Caco-2 (cell line): ENCODE results near the gene PARVA. TPM values are rescaled to one million over a fixed set of nuclear protein-coding genes. Genes with fewer than 3 reads are reported as not detected.

ENCODE experiments used
- BruUV-seq: library from RNA; stranded (reverse); fragments of 400-500 nt; replicated peaks from 2 replicates; lab custom pipeline; 2021; lab: Mats Ljungman, UMichigan
- CTCF ChIA-PET: fragments of 300-600 bp; sonication (Branson Sonifier 250); formaldehyde crosslinking; loops from one replicate; lab custom pipeline; 2022; ENCODE audit warnings: antibody characterized with exemption; lab: Charles Lee
- POLR2A ChIA-PET: fragments of 300-600 bp; sonication (Branson Sonifier 250); formaldehyde crosslinking; loops from one replicate; lab custom pipeline; 2022; ENCODE audit warnings: antibody characterized with exemption; lab: Charles Lee
- DNase-seq, 2 experiments: peaks; one replicate each; pipeline versions ENCODE4 v3.0.0 to v3.0.0-alpha.2; 2020 to 2022
- H3K27me3 ChIP-seq: replicated peaks from 2 replicates; pipeline ENCODE4 v1.6.0; 2011; ENCODE audit warnings: low read length; ENCODE audit not compliant: control insufficient read depth, insufficient read depth
- H3K36me3 ChIP-seq: 2 replicates; pipeline ENCODE4 v1.5.1; 2011; ENCODE audit warnings: low read length; ENCODE audit not compliant: control insufficient read depth, insufficient read depth
- H3K4me1 ChIP-seq: fragments of 250-450 bp; sonication (Bioruptor Pico); 2 replicates; pipeline ENCODE4 v1.5.1; 2020; ENCODE audit warnings: mild to moderate bottlenecking
- H3K4me3 ChIP-seq: 2 replicates; pipeline ENCODE4 v1.5.1; 2011; ENCODE audit warnings: low read depth, mild to moderate bottlenecking, control low read depth, low read length
- H3K9me3 ChIP-seq: fragments of 250-450 bp; sonication (Bioruptor Pico); 2 replicates; pipeline ENCODE4 v1.5.1; 2020; ENCODE audit warnings: mild to moderate bottlenecking, moderate library complexity
- H3K27ac Mint-ChIP-seq: one replicate; pipeline ENCODE4 v1.8.0; 2022; ENCODE audit warnings: mixed read lengths; ENCODE audit not compliant: unreplicated experiment
- H3K27me3 Mint-ChIP-seq: one replicate; pipeline ENCODE4 v1.8.0; 2022; ENCODE audit warnings: mixed read lengths; ENCODE audit not compliant: insufficient read depth, unreplicated experiment
- H3K36me3 Mint-ChIP-seq: one replicate; pipeline ENCODE4 v1.8.0; 2022; ENCODE audit warnings: mild to moderate bottlenecking, mixed read lengths; ENCODE audit not compliant: insufficient read depth, unreplicated experiment
- H3K4me1 Mint-ChIP-seq: one replicate; pipeline ENCODE4 v1.8.0; 2022; ENCODE audit warnings: low read depth, mixed read lengths; ENCODE audit not compliant: unreplicated experiment
- H3K4me3 Mint-ChIP-seq: one replicate; pipeline ENCODE4 v1.8.0; 2022; ENCODE audit warnings: mild to moderate bottlenecking, moderate library complexity, mixed read lengths; ENCODE audit not compliant: unreplicated experiment
- H3K9me3 Mint-ChIP-seq: one replicate; pipeline ENCODE4 v1.8.0; 2022; ENCODE audit warnings: mixed read lengths; ENCODE audit not compliant: unreplicated experiment
- CTCF ChIP-seq, 2 experiments: fragments of 200-600 bp in 1 of 2; IDR thresholded peaks; 1 replicate in 1 of 2; 2 replicates in 1 of 2; pipeline versions ENCODE4 v1.5.1 to v1.8.0; 2011 to 2022; ENCODE audit warnings: antibody characterized with exemption in 1 of 2, control low read depth in 1 of 2, inconsistent platforms in 1 of 2, low read depth in 1 of 2, low read length in 1 of 2, mild to moderate bottlenecking in 1 of 2, moderate library complexity in 1 of 2; ENCODE audit not compliant: insufficient read depth in 1 of 2, severe bottlenecking in 1 of 2, unreplicated experiment in 1 of 2
- intact Hi-C: fragments of 100-400 bp; cut with micrococcal nuclease; formaldehyde crosslinking; loops from one replicate; pipeline ENCODE4 v1.10.0; 2022; ENCODE audit not compliant: unreplicated experiment
- total RNA-seq: library from RNA; stranded (reverse); gene quantifications from 2 replicates; pipeline ENCODE4 v1.2.3, GENCODE V29; 2022

Gene PARVA
- total RNA-seq, 1 experiment from 2014 or later, result 45.3 TPM

- no peaks in the 10 kb centered on the region for H3K27me3 Mint-ChIP-seq
- H3K4me3 Mint-ChIP-seq, result no peak overlapping the region
- no TSS peak for BruUV-seq
- H3K4me1 Mint-ChIP-seq, result no peaks in the 10 kb centered on the region
- Histone ChIP-seq H3K27me3 (no peaks in the 10 kb centered on the region), H3K4me1 (no peaks in the 10 kb centered on the region), H3K36me3 (no peaks in the 10 kb centered on the region), H3K9me3 (no peaks in the 10 kb centered on the region), H3K4me3 (no peak overlapping the region)
- ChIA-PET CTCF (no interaction called here), POLR2A (no interaction called here)
- no peak overlapping the region for H3K27ac Mint-ChIP-seq
- DNase-seq, result no peak
- H3K9me3 Mint-ChIP-seq, result no peaks in the 10 kb centered on the region
- no peak for TF ChIP-seq CTCF (IDR thresholded peaks at IDR 0.05; ENCODE audit: insufficient read depth in 1 of 2, low read depth in 1 of 2, low read length in 1 of 2, severe bottlenecking in 1 of 2, unreplicated experiment in 1 of 2)
- no peaks in the 10 kb centered on the region for H3K36me3 Mint-ChIP-seq
- intact Hi-C loops, result loop anchor here (10.0 kb wide), 1 partner anchor 267 kb away; no protein-coding TSS in a partner anchor
Measured at GRCh38 chr11:12417691-12418611, 40.6 kb downstream of the PARVA start.

DNA sequence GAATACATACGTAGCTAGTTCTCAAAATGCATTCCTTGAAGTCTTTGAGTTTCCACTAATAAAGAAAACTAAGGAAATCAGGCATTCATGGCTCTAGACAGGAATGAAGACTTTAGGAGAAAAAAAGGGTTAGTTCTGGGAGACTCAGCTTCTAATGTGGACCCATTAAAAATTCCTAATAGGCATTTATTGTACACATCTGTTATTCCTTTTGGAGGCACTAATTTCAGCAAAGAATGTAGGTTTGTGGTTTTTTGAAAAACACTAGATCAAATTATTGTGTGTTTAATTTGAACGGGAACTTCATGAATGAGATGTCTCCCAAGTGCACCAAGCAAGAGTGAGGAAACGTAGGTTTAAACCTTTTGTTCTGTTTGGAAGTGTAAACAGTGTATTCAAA, 42.7 kb downstream of the PARVA start:
- Mint-ChIP-seq H3K27ac (no peak overlapping the region), H3K9me3 (no peaks in the 10 kb centered on the region), H3K36me3 (no peaks in the 10 kb centered on the region), H3K4me3 (no peak overlapping the region), H3K4me1 (no peaks in the 10 kb centered on the region), H3K27me3 (no peaks in the 10 kb centered on the region)
- DNase-seq, result no peak
- TF ChIP-seq CTCF (IDR thresholded peaks at IDR 0.05; ENCODE audit: insufficient read depth in 1 of 2, low read depth in 1 of 2, low read length in 1 of 2, severe bottlenecking in 1 of 2, unreplicated experiment in 1 of 2), result no peak
- no peaks in the 10 kb centered on the region for H3K9me3 ChIP-seq
- H3K4me1 ChIP-seq, result no peaks in the 10 kb centered on the region
- no TSS peak for BruUV-seq
- ChIA-PET POLR2A (no interaction called here), CTCF (no interaction called here)
- no peak overlapping the region for H3K4me3 ChIP-seq
- no peaks in the 10 kb centered on the region for H3K27me3 ChIP-seq
- intact Hi-C loops, result no loop called here
- H3K36me3 ChIP-seq, result no peaks in the 10 kb centered on the region

DNA sequence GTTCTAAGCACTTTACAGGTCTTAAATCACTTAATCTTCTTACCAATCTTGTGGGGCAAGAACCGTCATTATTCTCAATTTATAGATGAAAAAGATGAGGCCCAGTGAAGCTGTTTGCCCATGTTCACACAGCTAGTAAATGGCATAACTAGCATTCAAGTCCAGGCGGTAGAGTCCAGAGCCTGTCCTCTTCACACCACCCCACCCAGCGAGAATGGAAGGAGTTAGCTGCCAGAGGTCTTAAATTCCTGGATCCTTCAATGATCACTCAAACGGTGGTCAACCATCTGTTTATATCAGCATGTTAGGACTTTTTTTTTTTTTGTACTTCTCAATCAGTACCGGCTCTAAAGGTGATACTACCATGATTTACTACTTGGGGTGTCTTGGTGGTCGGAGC, 43.3 kb downstream of the PARVA start:
- CTCF ChIA-PET, result no interaction called here
- Histone ChIP-seq H3K9me3 (no peaks in the 10 kb centered on the region), H3K27me3 (no peaks in the 10 kb centered on the region), H3K36me3 (no peaks in the 10 kb centered on the region), H3K4me3 (no peak overlapping the region), H3K4me1 (no peaks in the 10 kb centered on the region)
- Mint-ChIP-seq H3K27ac (no peak overlapping the region), H3K27me3 (no peaks in the 10 kb centered on the region), H3K4me1 (no peaks in the 10 kb centered on the region), H3K36me3 (no peaks in the 10 kb centered on the region), H3K4me3 (no peak overlapping the region), H3K9me3 (no peaks in the 10 kb centered on the region)
- no peak for DNase-seq
- TF ChIP-seq CTCF (IDR thresholded peaks at IDR 0.05; ENCODE audit: insufficient read depth in 1 of 2, low read depth in 1 of 2, low read length in 1 of 2, severe bottlenecking in 1 of 2, unreplicated experiment in 1 of 2), result no peak
- POLR2A ChIA-PET, result no interaction called here
- intact Hi-C loops, result no loop called here
- no TSS peak for BruUV-seq
